A673 (cell line): ENCODE data around the gene TDRD3. TPM values are rescaled to one million over a fixed set of nuclear protein-coding genes. Genes with fewer than 3 reads are reported as not detected.

Experiments used
- BruUV-seq: library from RNA; stranded (reverse); fragments of 400-500 nt; replicated peaks from 2 replicates; lab custom pipeline; 2021; lab: Mats Ljungman, UMichigan
- CTCF ChIA-PET: fragments of 300-600 bp; sonication (Branson Sonifier 250); formaldehyde crosslinking; loops from one replicate; lab custom pipeline; 2022; ENCODE audit warnings: antibody characterized with exemption; lab: Charles Lee
- POLR2A ChIA-PET: fragments of 300-600 bp; sonication (Branson Sonifier 250); formaldehyde crosslinking; loops from one replicate; lab custom pipeline; 2022; ENCODE audit warnings: antibody characterized with exemption; ENCODE audit not compliant: low non-redundant PET; lab: Charles Lee
- DNase-seq: peaks from one replicate; pipeline ENCODE4 v3.0.0-alpha.2; 2015; ENCODE audit warnings: low spot score
- H3K27ac ChIP-seq: fragments of 200-600 bp; sonication (generic); 2 replicates; pipeline ENCODE4 v1.5.1; 2016; ENCODE audit warnings: mixed run types, low read depth, mild to moderate bottlenecking, mixed read lengths, antibody characterized with exemption, low read length; ENCODE audit not compliant: poor library complexity, severe bottlenecking
- H3K27me3 ChIP-seq: fragments of 200-600 bp; sonication (generic); replicated peaks from 2 replicates; pipeline ENCODE4 v1.6.1; 2017; ENCODE audit warnings: mixed run types, low read depth, mild to moderate bottlenecking, mixed read lengths, antibody characterized with exemption, low read length; ENCODE audit not compliant: insufficient read depth, poor library complexity
- H3K36me3 ChIP-seq: fragments of 200-600 bp; sonication (generic); 2 replicates; pipeline ENCODE4 v1.6.1; 2016; ENCODE audit warnings: mixed run types, mild to moderate bottlenecking, mixed read lengths, antibody characterized with exemption, low read length; ENCODE audit not compliant: insufficient read depth, poor library complexity, severe bottlenecking
- H3K4me1 ChIP-seq: fragments of 200-600 bp; sonication (generic); 2 replicates; pipeline ENCODE4 v1.6.1; 2017; ENCODE audit warnings: mixed run types, mild to moderate bottlenecking, mixed read lengths, antibody characterized with exemption, low read length; ENCODE audit not compliant: insufficient read depth, poor library complexity, severe bottlenecking
- H3K4me3 ChIP-seq: fragments of 200-600 bp; sonication (generic); 2 replicates; pipeline ENCODE4 v1.5.1; 2016; ENCODE audit warnings: low read depth, mixed run types, mild to moderate bottlenecking, mixed read lengths, low read length; ENCODE audit not compliant: poor library complexity, severe bottlenecking
- H3K9me3 ChIP-seq: fragments of 200-600 bp; sonication (generic); 2 replicates; pipeline ENCODE4 v1.6.1; 2016; ENCODE audit warnings: mixed run types, low read depth, mild to moderate bottlenecking, mixed read lengths, antibody characterized with exemption, low read length; ENCODE audit not compliant: poor library complexity, severe bottlenecking
- CTCF ChIP-seq: fragments of 300-800, 200-600 bp; sonication (generic); conservative IDR thresholded peaks from 2 replicates; pipeline ENCODE4 v1.5.1; 2017; ENCODE audit warnings: low read depth, mild to moderate bottlenecking, antibody characterized with exemption, low read length, moderate library complexity, mixed read lengths
- EZH2 ChIP-seq: fragments of 200-600 bp; sonication (generic); IDR thresholded peaks from 2 replicates; pipeline ENCODE4 v1.6.1; 2017; ENCODE audit warnings: borderline replicate concordance, low read depth, mild to moderate bottlenecking, mixed read lengths, antibody characterized with exemption, low read length; ENCODE audit not compliant: poor library complexity, severe bottlenecking
- intact Hi-C: fragments of 100-400 bp; cut with micrococcal nuclease; formaldehyde crosslinking; loops from one replicate; pipeline ENCODE4 v1.10.0; 2022; ENCODE audit not compliant: unreplicated experiment
- total RNA-seq: library from RNA; stranded (reverse); gene quantifications from 2 replicates; pipeline ENCODE4 v1.2.3, GENCODE V29; 2021

TDRD3 gene
- total RNA-seq, 1 experiment from 2014 or later, result 30.7 TPM

- POLR2A ChIA-PET, result no interaction called here
- CTCF ChIA-PET, result no interaction called here
- Histone ChIP-seq H3K4me1 (no peaks in the 10 kb centered on the region), H3K36me3 (no peaks in the 10 kb centered on the region), H3K27me3 (no peaks in the 10 kb centered on the region), H3K9me3 (no peaks in the 10 kb centered on the region), H3K27ac (no peak overlapping the region), H3K4me3 (no peak overlapping the region)
- intact Hi-C loops, result no loop called here
- no TSS peak for BruUV-seq
- TF ChIP-seq CTCF (no peak), EZH2 (no peak)
- DNase-seq, result no peak
Observed at GRCh38 chr13:60611523-60611922, 214.5 kb downstream of the TDRD3 start.

GRCh38 chr13:60612593-60612992 lies 215.6 kb downstream of the TDRD3 start:
- Histone ChIP-seq H3K4me3 (no peak overlapping the region), H3K4me1 (no peaks in the 10 kb centered on the region), H3K36me3 (no peaks in the 10 kb centered on the region), H3K27ac (no peak overlapping the region), H3K27me3 (no peaks in the 10 kb centered on the region), H3K9me3 (no peaks in the 10 kb centered on the region)
- CTCF ChIA-PET, result no interaction called here
- no peak for TF ChIP-seq EZH2
- TF ChIP-seq CTCF, result no peak
- POLR2A ChIA-PET, result no interaction called here
- intact Hi-C loops, result no loop called here
- BruUV-seq, result no TSS peak
- no peak for DNase-seq

GRCh38 chr13:60613080-60613479 lies 216.1 kb downstream of the TDRD3 start:
- intact Hi-C loops, result no loop called here
- ChIA-PET POLR2A (no interaction called here), CTCF (no interaction called here)
- Histone ChIP-seq H3K27me3 (no peaks in the 10 kb centered on the region), H3K36me3 (no peaks in the 10 kb centered on the region), H3K27ac (no peak overlapping the region), H3K4me3 (no peak overlapping the region), H3K9me3 (no peaks in the 10 kb centered on the region), H3K4me1 (no peaks in the 10 kb centered on the region)
- TF ChIP-seq CTCF, result no peak
- no peak for TF ChIP-seq EZH2
- no TSS peak for BruUV-seq
- no peak for DNase-seq
